Measurements from ENCODE around the gene PTPRK.

- TF ChIP-seq CTCF (IDR thresholded peaks at IDR 0.05), result no peak
- TF ChIP-seq ZFX (IDR thresholded peaks at IDR 0.05; ENCODE audit: borderline replicate concordance), result no peak
These were observed 596.0 kb downstream of the PTPRK start for GRCh38 chr6:127924440-127924839.

Measured in 22Rv1 (cell line).